GM20000 (cell line): ENCODE measurements around the gene AMOTL1.
"Not testable (repeated sequence)": the region's sequence is repeated elsewhere in the genome, so short reads cannot be mapped to it uniquely, and the experiment has no call there.

ENCODE experiments used
- DNase-seq: peaks from one replicate; pipeline ENCODE4 v3.0.0; 2012; ENCODE audit warnings: low spot score
- CTCF ChIP-seq: IDR thresholded peaks from 2 replicates; pipeline ENCODE4 v1.5.1; 2012; ENCODE audit warnings: mild to moderate bottlenecking, control low read depth; ENCODE audit errors: extremely low read depth, missing control alignments

AMOTL1 gene

DNA sequence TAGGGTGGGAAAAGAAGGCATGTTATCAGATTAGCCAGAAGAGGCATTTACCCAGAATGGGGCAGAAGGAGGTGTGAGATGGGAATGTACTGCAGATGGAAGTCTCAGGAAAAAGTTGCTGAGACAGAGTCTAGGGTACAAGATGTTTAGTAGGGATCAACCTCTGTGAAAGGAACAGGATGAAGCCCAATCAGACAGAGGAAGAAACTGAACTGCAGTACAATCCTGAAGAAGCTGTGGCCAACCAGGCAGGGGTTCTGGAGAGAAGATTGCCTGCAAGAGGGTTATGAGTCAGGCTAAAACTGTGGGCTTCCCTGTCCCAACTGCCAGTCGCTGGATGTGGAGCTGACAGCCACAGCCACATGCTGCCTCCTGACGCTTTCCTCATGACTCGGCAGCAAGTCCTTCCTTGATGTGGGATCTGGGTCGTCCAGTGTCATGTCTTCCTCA is 141.2 kb downstream of the AMOTL1 start:
- DNase-seq = no peak

DNA sequence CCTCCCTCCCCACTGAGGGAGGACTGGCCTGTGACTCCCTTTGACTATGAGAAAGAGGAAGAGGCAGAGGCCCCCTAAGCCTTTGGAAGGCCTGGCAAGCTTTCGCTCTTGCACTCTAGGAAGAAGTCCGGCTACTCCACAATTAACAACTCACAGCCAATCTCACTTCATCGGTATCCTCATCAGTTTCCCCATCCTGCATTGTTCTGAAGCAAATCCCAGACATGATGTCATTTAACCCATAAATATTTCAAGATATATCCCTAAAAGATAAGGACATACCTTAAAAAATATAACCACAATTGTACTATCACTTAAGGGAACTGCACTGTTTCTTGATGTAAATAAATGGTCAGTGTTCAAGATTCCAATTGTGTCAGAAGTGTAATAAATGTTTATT is 142.1 kb downstream of the AMOTL1 start:
- DNase-seq = no peak
- no peak for TF ChIP-seq CTCF

More for the DNA sequence above, 141.2 kb downstream of the AMOTL1 start:
- no peak for TF ChIP-seq CTCF

- TF ChIP-seq CTCF = no peak
- DNase-seq = no peak
Observed at GRCh38 chr11:94910779-94911178, 142.6 kb downstream of the AMOTL1 start.

DNA sequence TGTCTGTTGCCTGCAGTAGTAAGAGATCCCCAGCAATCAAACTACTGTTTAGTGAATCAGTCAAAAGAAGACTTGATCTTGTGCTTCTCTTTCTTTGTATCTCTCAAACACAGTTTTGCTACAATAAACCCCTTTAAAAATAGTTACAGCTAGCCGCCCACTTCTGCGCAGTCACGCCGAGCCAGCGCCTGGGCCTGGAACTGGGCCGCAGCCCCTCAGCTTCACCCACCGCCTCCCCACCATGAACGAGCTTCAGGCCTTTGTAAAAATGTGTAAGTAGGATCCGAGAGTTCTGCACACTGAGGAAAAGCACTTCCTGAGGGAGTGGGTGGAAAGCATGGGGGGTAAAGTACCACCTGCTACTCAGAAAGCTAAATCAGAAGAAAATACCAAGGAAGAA is 144.7 kb downstream of the AMOTL1 start:
- TF ChIP-seq CTCF = no peak
- no peak for DNase-seq

- not testable (repeated sequence) for DNase-seq
Observed at GRCh38 chr11:94913718-94914394, 145.7 kb downstream of the AMOTL1 start.

DNA sequence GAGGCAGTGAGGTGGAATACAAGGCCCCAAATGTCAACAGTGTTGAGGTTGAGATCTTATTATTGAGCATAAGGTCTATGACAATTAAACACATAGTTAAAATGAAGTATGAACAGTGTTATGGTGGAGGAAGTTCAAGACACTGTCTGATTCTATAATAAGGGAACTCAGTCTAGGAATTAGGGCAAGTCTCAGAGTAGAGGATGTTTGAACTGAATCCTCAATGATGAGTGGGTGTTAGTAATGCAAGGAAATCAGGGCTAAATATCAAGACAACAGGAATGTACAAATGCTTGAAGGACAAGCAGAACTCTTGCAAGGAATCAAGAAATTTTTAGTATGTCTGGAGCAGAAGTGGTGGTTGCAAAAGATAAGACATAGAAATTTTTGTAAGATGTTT is 152.2 kb downstream of the AMOTL1 start:
- TF ChIP-seq CTCF = no peak
- no peak for DNase-seq

DNA sequence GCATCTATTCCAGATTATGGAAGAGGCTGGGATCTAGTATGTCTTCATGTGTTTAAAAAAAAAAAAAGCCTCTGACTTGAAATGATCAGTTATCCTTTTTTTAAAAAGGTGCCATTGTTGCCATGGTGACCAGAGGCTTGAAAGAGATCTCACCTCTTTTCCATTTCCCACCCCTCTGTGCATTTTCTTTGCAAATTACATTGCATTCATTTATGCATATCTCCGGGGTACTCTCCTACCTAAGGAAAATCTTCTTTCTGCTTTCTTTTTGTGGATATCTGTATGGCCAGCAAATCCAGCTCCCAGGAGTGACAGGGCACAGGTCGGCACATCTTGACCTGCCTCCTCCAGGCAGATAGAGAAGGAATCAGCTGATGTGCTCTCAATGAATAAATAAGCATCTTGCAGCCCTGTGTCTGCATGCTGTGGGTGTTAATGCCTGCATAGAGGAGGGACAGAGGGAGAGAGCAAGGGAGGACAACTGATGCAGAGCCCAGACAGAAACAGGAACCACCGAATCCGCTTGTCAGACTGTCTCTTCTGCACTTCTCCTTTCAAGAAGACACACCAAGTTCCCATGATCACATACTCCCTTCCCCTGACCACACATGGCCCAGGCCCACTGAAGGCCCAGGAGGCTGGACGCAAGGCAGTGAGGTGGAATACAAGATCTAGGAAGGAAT is 154.3 kb downstream of the AMOTL1 start:
- no peak for DNase-seq
- no peak for TF ChIP-seq CTCF

- no peak for TF ChIP-seq CTCF
- no peak for DNase-seq
Observed at GRCh38 chr11:94923004-94923334, 154.8 kb downstream of the AMOTL1 start.
